SK-N-SH (cell line): ENCODE data around the gene SRGAP1. TPM values are rescaled to one million over a fixed set of nuclear protein-coding genes. Genes with fewer than 3 reads are reported as not detected.

Experiments
- CTCF ChIA-PET: fragments of 300-600, 350-600 bp; formaldehyde crosslinking; extraction: SDS; loops from one replicate; lab custom pipeline; 2021; lab: Yijun Ruan, JAX
- POLR2A ChIA-PET: fragments of 350-600 bp; sonication (Branson Sonifier 250); formaldehyde crosslinking; extraction: SDS; loops from one replicate; lab custom pipeline; 2020; ENCODE audit warnings: antibody characterized with exemption, inconsistent platforms; lab: Yijun Ruan, JAX
- DNase-seq: peaks from one replicate; pipeline ENCODE4 v3.0.0; 2012
- H2AFZ ChIP-seq: fragments of 200-600 bp; sonication (generic); 2 replicates; pipeline ENCODE4 v1.8.1; 2016; ENCODE audit warnings: antibody characterized with exemption, mild to moderate bottlenecking, low read depth
- H3F3A ChIP-seq: fragments of 200-600 bp; sonication (generic); replicated peaks from 2 replicates; pipeline ENCODE3; 2016; ENCODE audit warnings: antibody characterized with exemption, mild to moderate bottlenecking; ENCODE audit not compliant: insufficient read depth
- H3K27ac ChIP-seq, 2 experiments: fragments of 200-500 bp in 1 of 2; fragments of 200-600 bp in 1 of 2; sonication (Bioruptor generic) in 1 of 2; sonication (generic), shearing (Covaris generic) in 1 of 2; 2 replicates each; pipeline versions ENCODE4 v1.5.1 to v1.6.1; 2014 to 2016; ENCODE audit warnings: low read depth in 2 of 2, inconsistent platforms in 1 of 2, low read length in 1 of 2, mild to moderate bottlenecking in 1 of 2, mixed read lengths in 1 of 2
- H3K27me3 ChIP-seq: fragments of 200-600 bp; sonication (generic), shearing (Covaris generic); 2 replicates; pipeline ENCODE4 v1.6.1; 2016; ENCODE audit warnings: mixed run types; ENCODE audit not compliant: insufficient read depth
- H3K36me3 ChIP-seq, 2 experiments: fragments of 200-500 bp in 1 of 2; fragments of 200-600 bp in 1 of 2; sonication (Bioruptor generic) in 1 of 2; sonication (generic) in 1 of 2; replicated peaks in 1 of 2; 2 replicates each; pipeline versions ENCODE3 to v1.5.1; 2014 to 2016; ENCODE audit warnings: low read length in 1 of 2, mild to moderate bottlenecking in 1 of 2; ENCODE audit not compliant: insufficient read depth in 2 of 2, control insufficient read depth in 1 of 2
- H3K4me1 ChIP-seq, 2 experiments: fragments of 200-500 bp in 1 of 2; fragments of 200-600 bp in 1 of 2; sonication (Bioruptor generic) in 1 of 2; sonication (generic), shearing (Covaris generic) in 1 of 2; 2 replicates each; pipeline versions ENCODE4 v1.5.1 to v1.6.1; 2014 to 2016; ENCODE audit warnings: low read depth in 1 of 2, low read length in 1 of 2, mixed run types in 1 of 2; ENCODE audit not compliant: insufficient read depth in 2 of 2, control insufficient read depth in 1 of 2
- H3K4me2 ChIP-seq: fragments of 200-600 bp; sonication (generic), shearing (Covaris generic); 2 replicates; pipeline ENCODE4 v1.6.1; 2017; ENCODE audit warnings: mixed run types
- H3K4me3 ChIP-seq, 2 experiments: fragments of 200-500 bp in 1 of 2; fragments of 200-600 bp in 1 of 2; sonication (Bioruptor generic) in 1 of 2; sonication (generic), shearing (Covaris generic) in 1 of 2; 2 replicates each; pipeline versions ENCODE4 v1.5.1 to v1.8.1; 2014 to 2016; ENCODE audit warnings: low read depth in 2 of 2, inconsistent platforms in 1 of 2, low read length in 1 of 2, mild to moderate bottlenecking in 1 of 2, mixed read lengths in 1 of 2, moderate library complexity in 1 of 2
- H3K79me2 ChIP-seq: fragments of 200-600 bp; sonication (generic); 2 replicates; pipeline ENCODE4 v1.8.1; 2017; ENCODE audit warnings: mild to moderate bottlenecking; ENCODE audit not compliant: insufficient read depth
- H3K9ac ChIP-seq: fragments of 200-600 bp; sonication (generic); 2 replicates; pipeline ENCODE4 v1.6.1; 2017; ENCODE audit warnings: mixed run types
- H3K9me2 ChIP-seq: fragments of 200-600 bp; sonication (generic); 2 replicates; pipeline ENCODE4 v1.6.1; 2017; ENCODE audit warnings: mixed run types
- H3K9me3 ChIP-seq: fragments of 200-600 bp; sonication (generic); 2 replicates; pipeline ENCODE4 v1.6.1; 2017; ENCODE audit warnings: mixed run types, mild to moderate bottlenecking, moderate library complexity
- H4K20me1 ChIP-seq: fragments of 200-600 bp; sonication (generic); 2 replicates; pipeline ENCODE4 v1.6.1; 2017; ENCODE audit warnings: mild to moderate bottlenecking, mixed run types; ENCODE audit not compliant: insufficient read depth
- CTCF ChIP-seq: fragments of 200-600 bp; sonication (generic); IDR thresholded peaks from 2 replicates; pipeline ENCODE4 v1.6.1; 2017; ENCODE audit warnings: antibody characterized with exemption, mild to moderate bottlenecking, moderate library complexity
- GABPA ChIP-seq: IDR thresholded peaks from 2 replicates; pipeline ENCODE4 v1.4.0; 2012; ENCODE audit warnings: low read depth, mild to moderate bottlenecking
- JUND ChIP-seq: IDR thresholded peaks from 2 replicates; pipeline ENCODE4 v1.4.0; 2012
- MAX ChIP-seq: IDR thresholded peaks from 2 replicates; pipeline ENCODE4 v1.4.0; 2012; ENCODE audit warnings: low read depth
- MXI1 ChIP-seq: IDR thresholded peaks from 2 replicates; pipeline ENCODE4 v1.6.1; 2012; ENCODE audit warnings: mild to moderate bottlenecking, low read depth, low read length, improper control_type of control experiment
- NRF1 ChIP-seq: IDR thresholded peaks from 2 replicates; pipeline ENCODE4 v1.6.1; 2012; ENCODE audit warnings: low read depth, mild to moderate bottlenecking, low read length
- RXRA ChIP-seq: IDR thresholded peaks from 2 replicates; pipeline ENCODE4 v1.4.0; 2012; ENCODE audit warnings: low read depth, mild to moderate bottlenecking, borderline replicate concordance
- SIN3A ChIP-seq: IDR thresholded peaks from 2 replicates; pipeline ENCODE4 v1.6.1; 2012; ENCODE audit warnings: low read depth, mild to moderate bottlenecking, low read length, moderate library complexity, borderline replicate concordance
- TAF1 ChIP-seq: IDR thresholded peaks from 2 replicates; pipeline ENCODE4 v1.6.1; 2012; ENCODE audit warnings: low read depth, mild to moderate bottlenecking, low read length, moderate library complexity, borderline replicate concordance
- USF1 ChIP-seq: IDR thresholded peaks from 2 replicates; pipeline ENCODE4 v1.4.0; 2012; ENCODE audit warnings: low read depth, borderline replicate concordance
- YY1 ChIP-seq: IDR thresholded peaks from 2 replicates; pipeline ENCODE4 v1.4.0; 2012; ENCODE audit warnings: low read depth, mild to moderate bottlenecking
- ZBTB33 ChIP-seq: IDR thresholded peaks from 2 replicates; pipeline ENCODE4 v1.4.0; 2012; ENCODE audit warnings: low read depth, borderline replicate concordance
- WGBS: methylation state at CpG from one replicate; pipeline ENCODE4 v1.1.6; 2017; ENCODE audit warnings: low lambda C conversion rate; 5-methylcytosine and 5-hydroxymethylcytosine counted together
- polyA plus RNA-seq, 3 experiments: library from polyadenylated mRNA; depleted of rRNA; stranded (reverse); fragments of >200 nt; gene quantifications; 2 replicates each; pipeline ENCODE4 v1.2.3, GENCODE V29; 2012

SRGAP1 gene
- polyA plus RNA-seq, 1 of the 3 experiments (the other 2 are of a cell fraction): 2.6 TPM

- Histone ChIP-seq H3K36me3 (peaks cover 0 to 3% of the 10 kb centered on the region in 2 experiments), H3K4me2 (peak overlapping the region; percentile 65), H3K9me2 (no peaks in the 10 kb centered on the region), H3K4me1 (peaks cover 7 to 26% of the 10 kb centered on the region in 2 experiments), H3K4me3 (no peak overlapping the region), H3K27me3 (no peaks in the 10 kb centered on the region), H3K27ac (peak overlapping the region; percentile 68 to 79; a peak in 3 of 4 replicates), H3F3A (peaks cover 21% of the 10 kb centered on the region), H2AFZ (peak overlapping the region; percentile 31; the same call in 1 of the 2 replicates), H3K9me3 (no peaks in the 10 kb centered on the region), H4K20me1 (no peaks in the 10 kb centered on the region), H3K9ac (no peak overlapping the region), H3K79me2 (no peaks in the 10 kb centered on the region)
- TF ChIP-seq CTCF (no peak), RXRA (peak; percentile 1; the same call in 1 of the 2 replicates), YY1 (no peak)
- no peak for DNase-seq
- POLR2A ChIA-PET: no interaction called here
- 67% methylated on average over 2 of the region's 2 CpGs for WGBS
- CTCF ChIA-PET: interaction anchor here (1.0 kb wide), 1 partner anchor 344 kb away, joined by 4 read pairs; the partner anchor contains the start of gene SRGAP1
Measured at GRCh38 chr12:64187794-64188193, 343.3 kb downstream of the SRGAP1 start.

- H3K36me3 ChIP-seq: peaks cover 8 to 18% of the 10 kb centered on the region in 2 experiments
- no peak overlapping the region for H3K9ac ChIP-seq
- TF ChIP-seq ZBTB33 (no peak), MXI1 (no peak), MAX (no peak), GABPA (no peak), SIN3A (no peak), TAF1 (no peak), JUND (no peak), USF1 (no peak), NRF1 (no peak)
- TF ChIP-seq, all 33 proteins: peak for 0
- ChIA-PET POLR2A (no interaction called here), CTCF (no interaction called here)
- H3K27ac ChIP-seq: no peak overlapping the region
- H3K79me2 ChIP-seq: no peaks in the 10 kb centered on the region
- H3K4me2 ChIP-seq: no peak overlapping the region
- DNase-seq: no peak
- H3K9me3 ChIP-seq: no peaks in the 10 kb centered on the region
- no peaks in the 10 kb centered on the region for H4K20me1 ChIP-seq
- 90% methylated on average over 1 of the region's 1 CpG for WGBS
- no peaks in the 10 kb centered on the region for H3K27me3 ChIP-seq
- no peak overlapping the region for H3K4me3 ChIP-seq
- no peak overlapping the region for H2AFZ ChIP-seq
- H3K4me1 ChIP-seq: peaks cover 7 to 25% of the 10 kb centered on the region in 2 experiments
- peaks cover 15% of the 10 kb centered on the region for H3F3A ChIP-seq
- no peaks in the 10 kb centered on the region for H3K9me2 ChIP-seq
Measured at GRCh38 chr12:64189530-64189929, 345.0 kb downstream of the SRGAP1 start.
